ENCODE measurements around the gene AKR1E2.

Gene AKR1E2

DNA sequence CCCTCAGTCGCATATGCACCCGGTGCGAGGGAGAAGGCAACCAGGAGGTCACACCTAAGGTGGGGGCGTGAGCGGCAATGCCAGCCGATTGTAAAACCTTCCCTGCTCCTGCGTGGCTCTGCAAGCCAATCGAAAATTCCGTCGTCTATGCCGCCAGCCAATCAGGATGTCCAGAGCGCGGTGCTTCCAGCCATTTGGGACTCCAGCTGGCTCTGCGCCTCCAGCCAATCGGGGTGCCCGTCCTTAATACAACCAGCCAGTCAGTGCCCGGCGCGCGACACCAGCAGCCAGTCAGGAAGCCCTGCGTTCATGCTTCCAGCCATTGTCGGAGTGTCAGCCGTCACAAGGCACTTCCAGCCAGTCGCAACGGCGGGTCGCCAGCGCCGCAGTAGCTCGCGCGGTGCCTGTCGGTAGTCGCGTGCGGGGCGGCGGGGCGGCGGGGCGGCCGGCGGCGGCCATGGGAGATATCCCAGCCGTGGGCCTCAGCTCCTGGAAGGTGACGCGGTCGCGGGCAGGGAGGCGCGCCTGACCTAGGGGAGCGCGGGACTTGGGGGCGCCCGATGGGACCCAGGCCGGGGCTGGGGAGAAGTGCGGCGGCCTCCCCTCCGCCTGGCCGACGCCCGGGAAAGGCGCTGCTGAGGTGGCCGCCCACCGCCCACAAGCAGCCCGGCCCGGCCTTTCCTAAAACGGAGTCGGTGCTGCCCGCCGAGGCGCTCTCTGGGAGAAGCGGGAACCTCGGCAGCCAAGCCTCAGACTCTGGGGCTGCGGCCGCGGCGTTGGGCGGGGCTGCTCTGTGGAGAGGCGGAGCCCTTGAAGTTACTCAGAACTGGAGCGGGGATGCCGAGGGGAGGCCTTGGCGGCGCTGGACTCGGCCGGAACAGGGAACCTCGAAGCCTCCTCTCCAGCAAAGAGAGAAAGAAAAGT, at the start of gene AKR1E2:
Gene AKR1E2, plus strand, starts transcription at position 340 of the 924 bp plus-strand sequence. Its CDS starts 118 bp downstream, at position 458.
- peak; percentile 91 for DNase-seq

DNA sequence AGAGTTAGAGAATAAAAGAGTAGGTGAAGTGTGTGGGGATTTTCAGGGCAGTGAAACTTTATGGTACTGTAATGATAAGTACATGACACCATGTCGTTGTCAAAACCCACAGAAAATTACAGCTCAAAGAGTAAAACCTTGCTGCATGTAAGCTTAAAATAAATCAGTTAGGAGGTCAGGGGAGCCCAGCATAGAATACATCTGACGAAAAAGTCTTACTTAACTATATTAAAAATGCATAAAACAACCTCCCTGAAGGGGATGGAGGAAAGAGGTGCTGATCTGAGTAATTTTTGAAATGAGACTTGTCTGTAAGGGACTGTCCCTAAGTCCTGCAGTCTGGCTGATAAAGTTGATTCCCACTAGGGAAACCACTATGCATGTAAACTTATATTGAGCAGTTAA, 49.8 kb upstream of the AKR1E2 start:
- no peak for DNase-seq

DNA sequence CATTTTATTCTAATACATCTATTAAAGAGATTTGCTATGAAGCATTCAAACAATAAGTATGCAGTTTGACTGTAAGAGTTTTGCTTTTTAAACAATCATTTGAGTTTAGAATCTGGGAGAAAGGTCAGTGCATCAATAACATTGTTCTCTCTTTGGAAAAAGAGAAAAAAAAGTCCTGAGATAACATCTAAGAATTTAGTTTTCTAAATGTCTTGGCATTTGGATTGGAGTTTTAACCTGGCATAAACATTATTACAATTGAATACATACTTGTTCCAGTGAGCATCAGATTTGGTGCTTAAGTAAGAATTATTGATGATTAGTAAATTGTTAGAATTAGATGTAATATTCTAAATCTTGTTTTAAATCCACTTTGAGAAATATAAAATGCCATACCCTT, 47.2 kb upstream of the AKR1E2 start:
- no peak for DNase-seq

DNA sequence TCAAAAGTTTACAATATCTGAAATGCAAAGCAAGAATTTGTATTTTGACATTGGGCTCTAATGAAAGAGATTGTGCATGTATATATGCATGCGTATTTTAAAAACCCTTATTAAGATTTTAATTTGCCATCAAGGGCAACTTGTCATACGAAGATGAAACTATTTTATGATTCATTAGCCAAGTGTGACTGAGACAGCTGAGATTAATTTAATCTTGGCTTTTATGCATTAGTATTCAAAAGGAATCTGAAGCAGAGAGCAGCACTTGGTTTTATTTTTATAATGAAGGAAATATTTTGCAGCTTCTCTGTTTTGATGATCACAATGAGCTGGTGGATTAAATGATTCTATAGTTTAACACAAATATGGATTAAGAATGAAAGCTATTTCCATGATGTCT, 45.9 kb upstream of the AKR1E2 start:
- no peak for DNase-seq

DNA sequence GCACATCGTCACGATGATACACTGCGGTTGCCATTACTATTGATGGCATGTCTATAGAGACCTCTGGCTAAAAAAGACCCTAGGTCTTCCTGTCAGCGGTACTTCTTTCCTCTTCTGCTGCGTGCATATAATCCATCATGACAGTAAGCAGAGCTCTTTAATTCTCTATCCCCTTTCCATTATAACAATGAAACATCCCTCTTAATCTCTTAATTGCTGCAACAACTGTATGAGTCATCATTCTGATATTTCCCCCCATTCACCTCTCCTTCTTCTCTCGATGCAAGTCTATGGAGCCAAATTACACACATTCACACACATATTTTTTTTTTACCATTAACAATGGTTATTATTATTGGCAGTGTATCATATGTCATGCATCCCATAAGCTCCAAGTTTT, 45.2 kb upstream of the AKR1E2 start:
- no peak for DNase-seq

DNA sequence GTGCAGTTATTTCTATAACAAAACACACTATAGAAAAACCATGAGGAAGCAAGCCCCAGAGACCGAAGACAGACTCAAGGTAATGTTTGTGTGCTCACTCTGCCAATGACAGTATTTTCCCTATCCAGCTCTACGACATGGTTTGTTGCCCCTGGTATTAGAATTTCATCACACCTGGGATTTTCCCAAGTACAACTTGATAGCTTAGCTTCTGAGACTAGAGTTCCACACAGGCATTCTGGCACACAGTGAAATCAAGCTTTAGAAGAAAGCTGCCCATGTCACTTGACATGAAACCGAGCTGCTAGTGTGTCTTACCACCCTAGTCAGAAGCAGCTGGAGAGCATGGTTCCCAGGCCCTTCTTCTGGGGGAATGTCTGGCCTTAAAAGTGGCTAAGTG, 44.1 kb upstream of the AKR1E2 start:
- no peak for DNase-seq

DNA sequence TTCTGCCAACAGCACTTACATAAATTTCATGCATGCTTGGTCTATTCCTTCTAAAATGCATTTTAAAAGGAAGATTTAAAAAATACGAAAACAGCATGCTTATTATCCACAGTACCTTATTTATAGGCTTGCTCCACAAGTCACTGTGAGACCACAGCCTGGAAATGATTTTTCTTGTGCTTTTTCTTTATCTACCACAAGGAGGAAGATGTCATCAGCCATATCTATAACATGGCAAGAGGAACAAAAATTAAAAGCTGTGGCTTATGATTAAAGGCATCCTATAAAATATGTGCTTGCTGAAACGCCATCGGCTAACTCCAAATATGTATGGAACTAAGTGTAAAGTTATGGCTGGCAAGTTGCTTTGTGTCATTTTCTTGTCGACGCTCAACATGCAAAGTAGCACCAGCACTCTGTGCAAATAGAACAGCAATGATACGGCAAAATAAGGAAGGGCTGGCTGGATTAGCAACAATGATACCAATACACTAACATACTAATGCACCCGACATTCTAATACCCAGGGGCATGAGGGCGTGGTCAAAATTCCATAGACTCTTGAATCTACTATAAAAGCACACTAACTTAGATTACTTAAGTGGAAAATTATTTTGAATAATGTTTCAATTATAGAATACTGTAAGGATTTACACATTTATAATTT, 41.2 kb upstream of the AKR1E2 start:
- DNase-seq: no peak

DNA sequence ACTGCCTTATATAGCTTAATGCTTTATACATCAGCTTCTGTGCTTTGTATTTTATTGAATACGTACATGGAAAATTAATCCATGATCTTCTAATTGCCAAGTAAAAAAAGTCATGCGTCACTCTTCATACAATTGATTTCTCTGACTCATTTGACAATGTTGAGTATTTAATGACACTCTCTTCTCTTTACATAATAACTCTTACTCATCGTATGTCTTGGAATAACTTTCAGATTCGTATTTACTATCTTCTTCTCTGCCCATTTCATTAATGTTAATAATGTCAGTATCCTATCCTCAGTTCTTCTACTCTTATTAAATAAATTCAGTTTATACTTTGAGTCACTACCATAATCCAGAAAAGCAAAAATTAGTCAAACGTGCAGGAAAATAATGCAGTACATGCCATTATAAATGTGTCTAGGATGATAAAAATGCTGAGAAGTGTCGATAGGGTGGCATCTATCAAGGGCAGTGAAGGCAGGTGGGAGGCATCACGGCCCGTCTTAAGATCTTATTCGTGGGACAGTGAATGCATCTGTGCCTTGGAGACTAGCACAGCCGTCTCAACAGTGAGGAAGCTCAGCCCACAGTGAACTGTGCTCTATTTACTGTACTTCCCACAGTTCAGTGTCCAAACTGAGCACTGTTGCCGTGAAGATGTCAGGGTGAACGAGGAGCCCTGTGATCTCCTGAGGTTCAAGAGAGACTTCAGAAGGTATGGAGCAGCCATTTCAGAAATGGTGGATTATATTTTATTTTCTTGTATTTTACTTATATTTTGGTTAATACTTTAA, 39.8 kb upstream of the AKR1E2 start:
- DNase-seq: no peak

DNA sequence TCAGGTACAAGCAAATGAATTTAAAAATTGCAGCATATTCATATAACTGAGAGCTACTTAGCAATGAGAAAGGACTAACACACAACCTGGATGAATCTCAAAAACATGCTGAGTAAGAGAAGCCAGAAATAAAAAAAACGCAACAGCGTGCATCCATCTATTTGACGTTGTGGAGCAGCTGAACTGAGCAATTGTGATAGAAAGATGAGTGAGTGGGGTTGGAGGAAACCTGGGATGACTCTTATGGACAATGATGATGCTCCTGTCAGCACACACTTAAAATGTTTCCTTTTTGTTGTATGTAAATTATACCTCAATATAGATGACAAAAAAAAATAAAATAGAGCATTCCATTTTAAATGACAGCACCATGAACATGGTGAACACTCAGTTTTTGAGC, 36.0 kb upstream of the AKR1E2 start:
- no peak for DNase-seq

DNA sequence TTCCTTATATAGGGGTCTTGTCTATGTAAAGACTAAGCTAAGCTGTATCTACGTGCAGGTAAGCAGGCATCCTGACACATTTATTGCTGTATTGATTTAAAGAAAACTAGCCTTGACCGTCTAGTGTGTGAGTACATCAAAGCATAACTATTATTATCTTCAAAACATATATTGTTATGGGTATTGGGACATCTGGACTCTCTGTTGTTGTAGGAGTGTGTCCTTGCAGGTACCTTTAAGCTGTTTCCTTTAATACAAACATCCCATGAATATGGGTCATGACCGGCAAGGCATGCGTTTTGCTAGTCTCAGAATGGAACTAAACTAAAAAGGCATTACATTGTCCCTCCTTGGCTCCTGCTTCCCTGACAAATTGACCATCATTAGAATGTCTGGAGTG, 35.1 kb upstream of the AKR1E2 start:
- DNase-seq: no peak

DNA sequence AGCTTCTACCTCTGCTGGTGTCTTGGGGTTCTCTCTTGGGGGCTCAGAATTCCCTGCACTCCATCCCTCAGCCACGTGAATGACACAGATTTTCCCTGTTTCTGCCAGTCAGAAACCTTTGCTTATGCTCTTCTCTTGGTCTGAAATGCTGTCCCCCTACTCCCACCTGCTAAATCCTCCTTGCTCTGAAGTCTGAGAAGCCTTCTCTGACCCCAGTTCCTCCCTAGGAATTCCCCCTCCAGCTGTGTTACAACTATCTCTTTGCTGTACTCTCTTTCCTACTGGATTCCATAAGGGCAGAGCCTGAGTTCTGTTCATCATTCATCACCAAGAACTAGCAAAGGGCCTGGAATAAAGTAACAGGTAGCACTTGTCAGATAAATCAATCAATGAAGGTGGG, 33.6 kb upstream of the AKR1E2 start:
- DNase-seq: no peak

DNA sequence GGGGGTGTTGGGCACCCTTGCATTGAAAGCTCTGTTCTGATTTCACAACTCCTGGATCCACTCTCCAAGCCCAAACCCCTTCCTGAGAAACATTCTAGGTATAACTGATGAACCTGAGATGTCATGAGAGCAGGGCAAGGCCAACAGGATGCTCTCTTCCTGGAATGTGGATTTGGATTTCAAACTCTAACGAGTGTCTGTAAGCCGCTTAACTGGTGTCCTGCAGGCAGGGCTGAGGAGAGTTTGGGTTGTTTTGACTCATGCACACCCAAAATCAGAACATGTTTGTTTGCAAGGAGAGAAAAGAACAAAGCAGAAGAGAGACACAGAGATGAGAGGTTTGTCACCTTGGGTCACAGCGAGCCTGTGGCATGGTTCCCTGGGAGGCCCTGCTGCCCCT, 24.6 kb upstream of the AKR1E2 start:
- no peak for DNase-seq

DNA sequence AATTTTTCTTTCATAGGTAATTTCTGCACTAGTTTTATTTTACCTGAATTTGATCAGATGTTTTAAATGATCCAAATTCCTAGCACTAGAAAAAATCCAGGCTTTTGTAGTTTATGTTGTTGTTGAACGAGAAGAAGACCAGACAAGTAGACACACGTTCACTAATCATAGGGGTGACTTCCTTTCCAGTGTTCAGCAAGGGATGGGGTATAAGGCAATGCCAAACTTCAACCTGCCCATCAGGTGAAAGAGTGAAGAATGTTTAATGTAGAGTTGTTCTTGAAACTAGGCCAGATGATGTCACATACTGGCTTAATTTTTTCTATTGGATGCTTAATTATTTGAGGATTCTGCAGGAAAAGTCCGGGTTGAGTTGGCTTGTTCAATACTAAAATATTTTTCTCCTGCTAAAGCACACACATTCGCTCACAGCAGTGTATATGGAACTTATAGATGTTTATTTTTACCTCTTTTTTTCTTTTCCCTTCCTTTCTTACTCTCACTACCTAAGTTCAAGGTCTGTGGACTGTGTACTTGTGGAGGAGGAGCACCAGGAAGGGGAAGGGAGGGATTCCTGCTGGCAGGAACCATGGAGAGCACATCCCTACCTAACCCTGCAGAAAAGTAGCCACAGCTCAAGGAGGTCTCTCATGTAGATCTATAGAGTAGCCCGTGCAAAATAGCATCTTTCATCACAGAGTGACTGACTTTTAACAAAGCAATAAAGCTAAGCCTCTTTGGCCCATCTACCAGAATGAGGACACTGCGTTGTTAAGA, 23.1 kb upstream of the AKR1E2 start:
- DNase-seq: no peak

DNA sequence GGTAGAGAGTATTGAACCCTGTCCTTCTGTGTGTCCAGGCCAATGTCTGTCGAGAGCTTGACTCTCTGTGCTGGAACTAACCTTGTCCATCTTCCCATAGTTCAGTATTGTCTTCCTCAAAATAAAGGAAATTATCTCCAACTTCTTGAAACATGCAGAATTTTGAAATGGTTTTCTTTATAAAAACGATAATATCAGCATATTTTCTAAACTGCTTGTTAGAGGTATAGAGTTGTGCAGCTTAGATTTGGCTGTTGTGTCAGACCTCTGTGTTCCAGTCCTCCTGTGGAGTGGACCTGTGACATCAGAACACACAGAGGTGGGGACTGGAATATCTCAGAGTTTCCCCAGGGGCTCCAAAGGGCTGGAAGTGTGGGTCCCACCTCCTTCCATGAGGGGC, 22.2 kb upstream of the AKR1E2 start:
- DNase-seq: no peak

DNA sequence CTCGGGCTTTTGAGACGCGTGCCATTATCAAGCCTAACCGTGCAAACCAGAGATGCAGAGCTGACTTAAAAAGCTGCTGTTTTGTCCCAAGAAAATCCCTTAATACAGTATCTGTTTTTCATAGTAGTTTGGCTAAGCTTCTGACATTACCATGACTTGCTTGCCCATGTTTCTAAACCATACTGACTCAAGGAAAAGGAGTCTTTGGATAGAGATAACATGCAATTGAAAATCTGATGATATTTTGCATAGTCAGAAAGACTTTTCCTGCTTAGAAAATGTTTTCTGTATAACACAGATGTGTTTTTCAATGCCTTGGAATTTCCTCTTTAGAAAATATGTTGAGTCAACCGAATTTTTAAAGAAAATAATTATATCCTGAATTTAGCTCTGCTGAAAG, 21.5 kb upstream of the AKR1E2 start:
- DNase-seq: no peak

DNA sequence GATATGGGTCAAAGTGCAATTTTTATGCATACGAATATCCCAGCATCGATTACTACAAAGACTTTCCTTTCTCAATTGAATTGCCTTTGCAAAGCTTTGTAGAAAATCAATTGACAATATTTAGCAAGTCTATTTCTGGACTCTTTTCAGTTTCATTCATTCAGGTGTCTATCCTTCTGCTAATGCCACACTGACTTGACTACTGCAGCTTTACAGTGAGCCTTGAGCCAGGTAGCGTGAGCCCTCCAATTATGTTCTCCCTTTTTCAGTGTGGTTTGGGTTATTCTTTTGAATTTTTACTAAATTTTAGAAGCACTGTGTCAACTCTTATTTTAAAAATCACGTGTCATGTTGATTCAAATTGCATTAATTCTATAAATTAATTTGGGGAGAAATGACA, 19.5 kb upstream of the AKR1E2 start:
- no peak for DNase-seq

DNA sequence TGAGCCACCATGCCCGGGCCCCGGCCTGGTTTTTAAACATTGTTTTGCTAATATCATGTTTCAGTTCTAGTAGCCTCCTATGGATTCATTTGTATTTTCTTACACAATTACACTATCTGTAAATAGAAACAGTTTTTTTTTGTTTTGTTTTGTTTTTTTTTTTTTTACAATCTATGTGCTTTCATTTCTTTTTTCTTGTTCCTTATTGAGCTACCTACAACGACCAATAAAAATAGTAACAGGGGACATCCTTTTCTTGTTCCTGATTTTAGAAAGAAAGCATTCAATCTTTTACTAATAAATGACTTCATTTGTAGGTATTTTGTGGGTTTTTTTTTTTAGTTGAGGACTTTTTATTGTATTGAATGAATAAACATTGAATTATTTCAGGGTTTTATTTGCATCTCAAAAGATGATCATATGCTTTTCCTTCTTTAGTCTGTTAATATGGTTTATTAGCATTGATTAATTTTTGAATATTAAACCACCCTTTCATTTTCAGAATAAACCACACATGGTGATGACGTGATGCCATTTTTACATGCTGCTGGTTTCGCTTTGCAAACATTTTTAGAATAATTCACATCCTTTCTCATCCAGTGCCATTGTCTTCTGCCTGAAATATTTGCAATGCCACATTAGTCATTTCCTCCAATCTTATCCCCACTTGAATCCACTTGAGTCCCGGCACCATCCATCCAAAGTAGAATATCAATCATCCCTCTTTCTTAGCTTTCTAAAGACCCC, 18.1 kb upstream of the AKR1E2 start:
- peak; percentile 59 for DNase-seq

DNA sequence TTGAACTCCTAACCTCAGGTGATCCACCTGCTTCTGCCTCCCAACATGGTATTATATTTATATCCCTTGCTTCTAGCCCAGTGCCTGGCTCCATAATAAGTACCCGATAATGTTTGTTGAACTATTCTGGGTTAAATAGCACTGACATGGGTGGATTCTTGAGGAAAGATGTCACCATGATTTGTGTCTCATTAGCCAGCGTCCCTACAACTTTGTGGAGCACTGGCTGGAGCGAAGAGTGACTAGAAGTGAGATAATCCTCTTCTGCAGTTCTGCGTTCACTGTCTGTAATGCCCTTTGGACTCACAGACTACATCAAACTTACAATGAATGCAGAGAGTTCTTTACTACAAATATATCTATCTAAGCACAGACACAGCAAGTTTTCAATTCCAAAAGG, 16.9 kb upstream of the AKR1E2 start:
- no peak for DNase-seq

DNA sequence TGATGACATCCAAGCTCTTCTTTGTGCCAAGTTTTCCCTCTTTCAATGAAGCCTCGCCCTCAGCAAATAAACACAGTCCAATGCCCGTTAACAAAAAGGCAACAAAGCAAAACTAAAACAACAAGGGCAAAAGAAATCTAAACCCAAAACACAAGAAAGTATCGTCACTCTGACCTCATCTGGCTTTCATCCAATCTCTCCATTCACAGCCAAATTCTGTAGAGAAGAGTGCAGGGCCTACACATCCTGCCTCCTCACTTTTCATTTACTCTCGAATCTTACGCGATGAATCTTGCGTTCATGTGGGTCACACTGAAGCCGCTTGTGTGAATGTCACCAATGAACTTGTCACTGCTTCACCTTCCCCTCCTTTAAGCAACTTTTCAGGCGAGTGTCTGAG, 15.9 kb upstream of the AKR1E2 start:
- DNase-seq: no peak

DNA sequence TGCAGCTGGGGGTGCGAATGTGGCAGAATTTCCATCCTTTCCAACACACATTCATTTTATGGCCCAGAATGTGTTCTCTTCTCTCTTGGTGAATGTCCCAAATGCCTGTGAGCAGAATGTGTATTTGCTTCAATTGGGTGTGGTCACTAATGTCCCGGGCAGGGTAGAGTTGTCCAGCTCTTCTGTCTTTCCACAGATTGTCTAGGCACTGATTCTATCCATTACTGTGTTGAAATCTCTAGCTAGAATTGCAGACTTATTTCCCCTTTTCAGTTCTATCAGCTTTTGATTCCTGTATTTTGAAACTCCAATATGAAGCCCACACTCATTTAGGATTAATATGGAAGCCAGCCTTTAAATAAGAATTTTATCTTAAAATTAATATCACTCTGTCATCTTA, 14.0 kb upstream of the AKR1E2 start:
- DNase-seq: peak; percentile 69

DNA sequence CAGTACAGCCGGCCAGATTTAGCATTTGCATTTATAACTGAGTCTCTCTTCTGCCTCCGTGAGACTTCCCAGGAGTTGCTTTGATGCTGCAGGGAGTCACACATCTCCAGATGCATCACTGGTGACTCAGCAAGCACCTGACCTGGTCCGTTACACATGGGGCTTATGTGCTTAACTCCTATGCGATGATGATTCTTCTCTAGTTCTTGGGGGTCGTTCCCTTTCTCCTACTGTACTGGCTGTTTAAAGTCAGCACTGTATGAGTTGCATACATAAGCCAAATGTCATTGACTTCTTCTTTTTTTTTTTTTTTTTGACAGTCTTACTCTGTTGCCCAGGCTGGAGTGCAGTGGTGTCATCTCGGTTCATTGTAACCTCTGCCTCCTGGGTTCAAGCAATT, 13.0 kb upstream of the AKR1E2 start:
- DNase-seq: peak; percentile 52

DNA sequence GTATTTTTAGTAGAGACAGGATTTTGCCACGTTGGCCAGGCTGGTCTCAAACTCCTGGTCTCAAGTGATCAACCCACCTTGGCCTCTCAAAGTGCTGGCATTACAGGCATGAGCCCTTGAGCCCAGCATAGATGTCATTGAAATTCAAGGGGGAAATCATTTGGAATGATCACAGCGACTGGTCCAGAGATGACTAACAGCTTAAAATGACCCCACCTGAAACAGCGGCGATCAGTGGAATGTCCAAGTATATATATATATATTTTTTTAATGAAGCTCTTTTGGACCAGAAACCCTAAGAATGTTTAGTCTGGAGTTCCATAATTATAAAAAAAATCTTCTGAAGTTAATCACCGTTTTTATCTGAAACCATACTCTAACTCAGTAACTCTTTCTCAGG, 12.5 kb upstream of the AKR1E2 start:
- no peak for DNase-seq

All from inflammatory macrophage treated with lipopolysaccharide for 4 hours (primary cell).